Fibroblast of peridontal ligament (primary cell): ENCODE measurements around the gene LEFTY2.
"Not testable (repeated sequence)": the region's sequence is repeated elsewhere in the genome, so short reads cannot be mapped to it uniquely, and the experiment has no call there.

Experiments
- DNase-seq: peaks from one replicate; pipeline ENCODE4 v3.0.0-alpha.2; 2010; ENCODE audit errors: extremely low read depth

The LEFTY2 gene, protein sequence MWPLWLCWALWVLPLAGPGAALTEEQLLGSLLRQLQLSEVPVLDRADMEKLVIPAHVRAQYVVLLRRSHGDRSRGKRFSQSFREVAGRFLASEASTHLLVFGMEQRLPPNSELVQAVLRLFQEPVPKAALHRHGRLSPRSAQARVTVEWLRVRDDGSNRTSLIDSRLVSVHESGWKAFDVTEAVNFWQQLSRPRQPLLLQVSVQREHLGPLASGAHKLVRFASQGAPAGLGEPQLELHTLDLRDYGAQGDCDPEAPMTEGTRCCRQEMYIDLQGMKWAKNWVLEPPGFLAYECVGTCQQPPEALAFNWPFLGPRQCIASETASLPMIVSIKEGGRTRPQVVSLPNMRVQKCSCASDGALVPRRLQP

DNA sequence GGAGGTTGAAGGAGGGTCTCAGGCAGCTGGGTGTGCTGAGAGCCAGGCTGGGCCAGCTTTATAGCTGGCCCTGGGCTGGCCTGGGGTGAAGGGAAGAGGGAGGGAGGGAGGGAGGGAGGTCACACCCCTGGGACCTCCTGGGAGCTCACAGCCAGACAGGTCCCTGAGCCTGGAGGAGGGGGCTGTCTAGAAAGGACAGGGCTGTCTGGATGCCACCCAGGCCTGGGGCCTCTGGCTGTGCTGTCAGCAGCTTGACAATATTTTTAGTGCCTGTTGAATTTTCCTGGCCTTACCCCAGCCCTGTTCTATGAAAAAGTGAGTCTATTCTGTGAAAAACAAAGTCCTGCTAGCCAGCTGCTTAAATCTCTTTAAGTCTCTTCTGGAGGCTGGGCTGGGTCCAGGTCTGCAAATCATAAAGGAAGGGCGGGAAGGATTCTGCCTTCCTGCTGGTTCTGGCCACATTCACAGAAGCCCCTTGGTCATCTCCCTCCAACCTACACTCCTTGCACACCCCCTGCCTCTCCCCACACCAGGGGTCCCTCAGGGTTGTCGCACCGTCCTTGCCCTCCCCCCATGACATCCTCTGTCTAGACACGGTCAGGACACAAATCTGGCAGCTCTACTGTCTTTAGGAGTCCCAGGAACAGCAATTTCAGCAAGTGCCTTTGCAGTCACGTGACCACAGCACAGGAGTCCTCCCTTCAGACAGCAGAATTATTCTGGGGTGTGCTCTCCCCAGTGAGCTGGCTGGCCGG lies at the start of gene LEFTY2:
Gene LEFTY2, minus strand, starts transcription at position 34 of the 755 bp plus-strand sequence. CDS start 80 bp downstream, outside the sequence.
- no peak for DNase-seq

DNA sequence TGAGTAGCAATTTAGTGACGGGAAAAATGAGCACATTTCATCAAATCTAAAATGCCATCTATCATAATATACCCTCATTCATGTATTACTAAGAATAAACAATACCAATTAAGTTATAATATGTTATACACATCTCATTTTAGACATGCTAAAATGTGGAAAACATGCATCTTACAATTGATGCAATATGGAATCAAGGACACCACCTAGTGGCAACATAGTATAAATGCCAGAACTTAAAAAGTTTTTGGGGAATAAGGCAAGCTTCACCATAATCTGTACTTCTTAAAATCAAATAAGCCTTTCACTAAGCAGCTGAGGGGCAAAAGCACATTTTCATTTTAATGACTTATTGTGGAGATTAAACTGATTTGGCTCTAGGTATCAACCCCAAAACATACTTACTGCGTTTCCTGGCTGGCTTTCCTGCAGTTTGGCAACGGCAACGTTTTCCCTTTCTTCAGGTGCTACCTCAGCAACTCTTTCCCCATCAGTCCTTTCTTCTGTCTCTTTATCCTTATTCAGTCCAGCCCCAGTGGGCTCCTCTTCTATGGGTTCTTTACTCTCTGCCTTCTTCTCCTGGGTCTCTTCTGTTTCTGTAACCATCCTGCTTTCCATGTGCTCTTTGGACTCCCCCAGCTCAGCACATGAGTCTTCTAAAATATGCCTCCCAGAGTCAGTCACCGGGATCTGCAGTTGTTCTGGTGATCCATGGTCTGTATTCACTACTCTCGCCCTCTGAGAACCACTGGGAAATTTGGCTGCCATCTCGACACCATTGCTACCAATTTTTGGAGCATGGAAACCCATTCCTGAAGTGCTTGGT lies 46.7 kb upstream of the LEFTY2 start:
- peak; percentile 78 for DNase-seq

DNA sequence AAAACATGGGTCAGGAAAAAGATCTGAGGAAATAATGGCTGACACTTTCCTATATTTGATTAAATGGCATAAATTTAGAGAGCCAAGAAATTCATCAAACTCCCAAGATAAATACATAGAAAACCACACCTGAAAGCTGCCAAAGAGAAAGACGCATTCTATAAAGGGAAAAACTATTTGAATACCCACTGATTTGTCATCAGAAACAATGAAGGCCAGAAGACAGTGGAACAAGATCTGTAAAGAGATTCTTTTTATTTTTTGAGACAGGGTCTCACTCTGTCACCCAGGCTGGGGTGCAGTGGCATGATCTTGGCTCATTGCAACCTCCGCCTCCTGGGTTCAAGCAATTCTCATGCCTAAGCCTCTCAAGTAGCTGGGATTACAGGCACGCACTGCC lies 40.7 kb upstream of the LEFTY2 start:
- no peak for DNase-seq

DNA sequence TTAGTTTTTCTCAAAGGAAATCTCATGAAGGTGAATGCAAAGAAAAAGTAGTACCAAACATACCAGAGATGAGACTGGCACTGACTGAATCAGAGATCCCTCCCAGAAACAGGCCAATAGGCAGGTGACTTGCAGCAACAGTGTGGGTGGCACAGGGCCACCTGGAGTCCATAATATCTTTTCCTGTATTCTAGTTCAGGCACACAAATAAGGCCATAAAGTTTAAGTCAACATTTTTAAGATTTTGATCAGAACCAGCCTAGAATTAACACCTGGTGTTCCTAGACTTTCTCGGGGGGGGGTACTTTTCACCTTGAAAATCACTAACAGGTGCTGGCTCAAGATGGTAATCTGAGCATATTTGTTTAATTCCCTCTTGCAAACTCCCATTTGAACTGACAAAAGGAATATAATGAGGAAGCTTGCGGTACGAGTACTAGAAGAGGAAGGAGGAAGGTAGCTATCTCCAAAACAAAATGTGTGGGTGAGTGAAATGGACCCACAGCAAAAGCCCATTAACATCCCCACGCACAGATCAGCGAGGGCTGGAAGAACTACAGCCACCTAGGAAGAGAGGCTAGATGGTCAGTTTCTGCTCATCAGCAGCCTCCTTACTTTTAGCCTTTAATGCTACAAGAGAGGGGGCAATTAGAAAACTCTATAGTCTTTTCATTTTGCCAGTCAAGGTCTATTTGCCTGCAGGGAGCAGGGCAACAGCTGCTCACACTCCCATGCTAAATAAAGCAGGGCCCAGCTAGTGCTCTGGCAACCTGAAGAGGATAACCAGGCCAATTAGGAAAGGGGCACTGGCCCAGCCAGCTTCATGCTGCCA lies 39.2 kb upstream of the LEFTY2 start:
- no peak for DNase-seq

DNA sequence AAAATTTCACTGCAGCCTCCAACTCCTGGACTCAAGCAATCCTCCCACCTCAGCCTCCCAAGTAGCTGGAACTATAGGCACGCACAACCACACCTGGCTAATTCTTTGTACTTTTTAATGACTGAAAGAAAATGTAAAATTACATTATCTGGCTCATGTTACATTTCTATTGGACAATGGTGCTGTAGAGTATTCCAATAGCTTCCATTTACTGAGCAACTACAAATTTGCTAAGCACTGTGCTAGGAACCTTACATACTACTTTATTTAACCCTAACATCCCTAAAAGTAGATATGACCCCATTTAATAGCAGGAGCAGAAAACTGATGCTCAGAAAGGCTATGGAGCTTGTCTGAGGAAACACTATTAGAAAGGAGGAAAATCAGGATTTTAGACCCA lies 38.4 kb upstream of the LEFTY2 start:
- DNase-seq: no peak

DNA sequence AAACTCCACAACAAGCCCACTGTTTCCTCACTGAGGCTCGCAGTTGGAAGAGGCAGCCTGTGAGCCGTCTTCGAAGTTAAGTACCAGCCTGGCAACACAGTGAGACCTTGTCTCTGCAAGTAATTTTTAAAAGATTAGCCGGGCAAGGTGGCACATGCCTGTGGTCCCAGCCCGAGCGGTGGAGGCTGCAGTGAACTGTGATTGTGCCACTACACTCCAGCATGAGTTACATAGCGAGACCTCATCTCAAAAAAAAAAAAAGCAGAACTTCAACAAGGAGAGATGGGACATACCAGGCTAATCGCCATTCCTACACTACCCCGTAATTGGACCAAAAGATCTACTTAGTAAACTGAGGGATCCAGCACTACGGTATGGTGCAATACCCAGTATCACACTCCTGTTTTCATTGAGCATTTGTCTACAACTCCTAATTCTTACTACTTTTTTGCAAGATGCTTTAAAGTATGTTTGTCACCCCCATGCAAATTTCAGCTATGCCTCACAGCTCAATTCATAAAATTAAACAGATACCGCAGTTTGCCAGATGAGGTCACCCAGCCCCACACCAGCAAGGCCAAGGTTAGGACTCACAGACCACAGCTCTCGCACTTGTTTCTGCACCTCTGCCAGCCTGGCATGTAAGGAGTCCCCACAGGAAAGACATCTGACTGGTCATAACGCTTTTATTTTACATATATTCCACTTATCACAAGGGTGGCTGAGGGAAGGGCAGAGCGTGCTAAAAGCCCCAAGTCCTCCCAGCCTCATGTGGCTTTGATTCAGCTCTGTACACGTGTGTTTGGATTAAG lies 37.1 kb upstream of the LEFTY2 start:
- DNase-seq: no peak

DNA sequence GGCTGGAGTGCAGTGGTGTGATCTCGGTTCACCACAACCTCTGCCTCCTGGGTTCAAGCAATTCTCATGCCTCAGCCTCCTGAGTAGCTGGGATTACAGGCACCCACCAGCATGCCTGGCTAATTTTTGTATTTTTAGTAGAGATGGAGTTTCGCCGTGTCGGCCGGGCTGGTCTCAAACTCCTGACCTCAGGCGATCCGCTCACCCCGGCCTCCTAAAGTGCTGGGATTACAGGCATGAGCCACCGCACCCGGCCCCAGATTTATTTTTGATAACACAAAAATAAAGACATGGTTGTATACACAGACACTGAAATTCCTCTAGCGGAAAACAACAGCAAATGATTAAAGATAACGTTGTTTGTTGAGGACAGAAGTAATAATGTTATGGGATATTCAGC lies 34.1 kb upstream of the LEFTY2 start:
- not testable (repeated sequence) for DNase-seq

DNA sequence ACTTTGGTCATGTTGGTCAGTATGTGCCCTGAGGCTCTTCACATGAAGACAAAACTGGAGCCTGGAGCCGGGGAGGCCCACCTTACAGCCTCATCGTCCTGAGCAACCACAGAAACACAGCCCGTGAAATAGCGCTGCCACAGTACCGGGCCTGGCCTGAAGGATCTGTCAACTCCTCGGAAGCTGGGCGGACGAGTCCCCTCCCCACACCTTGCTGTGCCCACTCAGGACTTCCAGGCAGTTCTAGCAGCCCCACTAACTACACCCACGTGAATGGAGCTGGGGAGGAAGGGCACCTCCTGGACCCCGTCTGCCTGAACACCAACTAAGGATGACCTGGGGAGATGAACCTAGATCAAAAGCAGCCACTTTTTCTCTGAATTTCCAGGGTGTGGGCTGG lies 33.4 kb upstream of the LEFTY2 start:
- no peak for DNase-seq

DNA sequence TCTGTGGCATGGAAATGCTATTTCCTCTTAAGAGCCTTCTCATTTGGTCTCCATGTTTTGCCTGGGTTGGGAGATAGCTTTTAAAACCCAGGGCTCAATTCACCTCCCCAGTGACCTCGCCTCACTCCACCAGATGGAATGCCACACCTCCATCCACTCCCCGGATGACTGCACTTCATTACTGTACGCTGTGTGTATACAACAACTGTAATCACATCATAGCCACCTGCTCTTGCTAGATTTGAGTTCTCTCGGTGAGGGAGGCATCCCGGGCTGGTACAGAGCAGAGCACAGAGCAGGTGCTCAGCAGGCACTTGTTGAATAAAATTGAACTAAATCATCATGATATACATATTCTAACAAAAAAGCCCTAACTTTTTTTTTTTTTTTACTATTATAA lies 32.1 kb upstream of the LEFTY2 start:
- no peak for DNase-seq

DNA sequence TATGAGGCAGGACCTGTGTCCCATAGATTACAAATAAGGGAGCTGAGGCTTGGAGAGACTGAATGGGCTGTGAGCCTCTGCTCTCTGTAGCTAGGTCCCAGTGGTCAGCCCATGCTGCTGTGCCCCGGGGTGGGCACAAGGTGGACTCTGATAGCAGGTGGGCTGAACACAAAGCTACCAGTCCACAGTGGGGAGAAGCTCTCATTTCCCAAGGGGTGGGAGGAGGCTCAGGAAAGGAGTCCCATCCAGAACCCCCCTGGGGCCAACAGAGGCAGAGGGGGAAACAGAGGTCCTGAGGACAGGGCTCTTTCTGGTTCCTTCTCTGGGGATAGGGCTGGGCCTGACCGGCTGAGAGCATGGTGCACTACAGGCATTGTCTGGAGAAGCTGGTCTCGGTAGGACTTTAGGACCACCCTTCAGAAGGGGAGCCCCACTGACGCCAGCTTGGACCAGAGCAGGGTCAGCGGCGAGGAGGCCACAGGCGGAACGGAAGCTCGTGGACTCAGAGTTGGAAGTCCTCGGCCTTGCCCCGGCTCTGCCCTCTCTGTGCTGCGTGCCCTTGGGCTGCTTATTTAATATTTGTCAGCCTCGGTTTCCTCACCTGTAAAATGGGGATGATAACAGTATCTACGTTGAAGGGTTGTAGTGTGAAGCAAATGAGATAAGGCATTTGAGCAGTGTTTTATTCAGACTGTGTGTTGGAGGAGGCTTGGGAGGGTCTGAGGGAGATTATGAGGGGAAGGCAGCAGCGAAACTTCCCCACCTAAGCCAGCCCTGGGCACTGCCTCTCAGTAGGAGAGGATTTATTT lies 31.5 kb upstream of the LEFTY2 start:
- DNase-seq: no peak

DNA sequence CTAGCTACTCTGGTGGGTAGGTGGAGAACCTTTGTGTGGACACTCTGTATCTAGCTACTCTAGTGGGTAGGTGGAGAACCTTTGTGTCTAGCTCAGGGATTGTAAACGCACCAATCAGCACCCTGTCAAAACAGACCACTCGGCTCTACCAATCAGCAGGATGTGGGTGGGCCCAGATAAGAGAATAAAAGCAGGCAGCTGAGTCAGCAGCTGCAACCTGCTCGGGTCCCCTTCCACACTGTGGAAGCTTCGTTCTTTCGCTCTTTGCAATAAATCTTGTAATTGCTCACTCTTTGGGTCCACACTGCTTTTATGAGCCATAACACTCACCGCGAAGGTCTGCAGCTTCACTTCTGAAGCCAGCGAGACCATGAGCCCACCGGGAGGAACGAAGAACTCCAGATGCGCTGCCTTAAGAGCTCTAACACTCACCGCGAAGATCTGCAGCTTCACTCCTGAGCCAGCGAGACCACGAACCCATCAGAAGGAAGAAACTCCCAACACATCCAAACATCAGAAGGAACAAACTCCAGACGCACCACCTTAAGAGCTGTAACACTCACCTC lies 29.7 kb upstream of the LEFTY2 start:
- DNase-seq: not testable (repeated sequence)

DNA sequence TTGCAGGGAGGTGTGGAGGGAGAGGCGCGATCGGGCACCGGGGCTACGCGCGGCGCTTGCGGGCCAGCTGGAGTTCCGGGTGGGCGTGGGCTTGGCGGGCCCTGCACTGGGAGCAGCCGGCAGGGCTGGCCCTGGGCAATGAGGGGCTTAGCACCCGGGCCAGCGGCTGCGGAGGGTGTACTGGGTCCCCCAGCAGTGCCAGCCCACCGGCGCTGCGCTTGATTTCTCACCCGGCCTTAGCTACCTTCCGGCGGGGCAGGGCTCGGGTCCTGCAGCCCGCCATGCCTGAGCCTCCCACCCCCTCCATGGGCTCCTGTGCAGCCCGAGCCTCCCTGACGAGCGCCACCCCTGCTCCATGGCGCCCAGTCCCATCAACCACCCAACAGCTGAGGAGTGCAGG lies 28.7 kb upstream of the LEFTY2 start:
- DNase-seq: not testable (repeated sequence)

DNA sequence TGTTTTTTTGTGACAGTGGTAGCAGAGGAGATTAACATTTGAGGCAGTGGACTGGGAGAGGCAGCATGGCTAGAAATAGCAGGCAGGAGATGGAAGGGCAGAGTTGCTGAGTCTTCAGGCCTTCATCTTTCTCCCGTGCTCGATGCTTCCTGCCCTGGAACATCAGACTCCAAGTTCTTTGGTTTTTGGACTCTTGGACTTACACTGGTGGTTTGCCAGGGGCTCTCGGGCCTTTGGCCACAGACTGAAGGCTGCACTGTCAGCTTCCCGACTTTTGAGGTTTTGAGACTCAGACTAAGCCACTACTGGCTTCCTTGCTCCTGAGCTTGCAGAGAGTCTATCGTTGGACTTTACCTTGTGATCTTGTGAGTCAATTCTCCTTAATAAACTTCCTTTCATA lies 24.2 kb upstream of the LEFTY2 start:
- no peak for DNase-seq

DNA sequence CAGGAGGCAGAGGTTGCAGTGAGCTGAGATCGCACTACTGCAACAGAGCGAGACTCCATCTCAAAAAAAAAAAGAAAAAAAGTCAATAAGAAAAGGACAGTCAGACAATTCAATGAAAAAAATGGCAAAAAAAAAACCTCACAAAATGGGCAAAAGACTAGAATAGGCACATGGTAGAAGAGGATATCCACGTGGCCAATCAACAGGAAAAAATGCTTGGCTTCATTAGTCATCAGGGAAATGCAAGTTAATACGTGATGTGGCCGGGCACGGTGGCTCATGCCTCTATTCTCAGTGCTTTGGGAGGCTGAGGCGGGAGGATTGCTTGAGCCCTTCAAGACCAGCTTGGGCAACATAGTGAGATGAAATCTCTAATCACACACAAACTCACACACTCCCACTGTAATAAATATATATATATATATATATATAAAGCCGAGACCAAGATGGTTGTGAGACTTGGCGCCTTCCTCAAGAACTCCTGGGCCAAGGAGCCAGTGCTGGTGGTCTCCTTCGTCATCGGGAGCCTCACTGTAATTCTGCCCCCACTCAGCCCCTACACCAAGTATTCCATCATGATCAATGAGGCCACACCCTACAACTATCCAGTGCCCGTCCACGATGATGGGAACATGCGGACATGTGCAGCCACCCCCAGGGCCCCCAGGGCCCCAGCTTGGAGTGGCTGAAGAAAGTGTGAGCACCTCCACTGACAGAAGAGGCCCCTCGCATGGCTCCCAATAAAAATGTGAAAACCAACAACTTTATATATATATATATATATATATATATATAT lies 22.9 kb upstream of the LEFTY2 start:
- DNase-seq: no peak

DNA sequence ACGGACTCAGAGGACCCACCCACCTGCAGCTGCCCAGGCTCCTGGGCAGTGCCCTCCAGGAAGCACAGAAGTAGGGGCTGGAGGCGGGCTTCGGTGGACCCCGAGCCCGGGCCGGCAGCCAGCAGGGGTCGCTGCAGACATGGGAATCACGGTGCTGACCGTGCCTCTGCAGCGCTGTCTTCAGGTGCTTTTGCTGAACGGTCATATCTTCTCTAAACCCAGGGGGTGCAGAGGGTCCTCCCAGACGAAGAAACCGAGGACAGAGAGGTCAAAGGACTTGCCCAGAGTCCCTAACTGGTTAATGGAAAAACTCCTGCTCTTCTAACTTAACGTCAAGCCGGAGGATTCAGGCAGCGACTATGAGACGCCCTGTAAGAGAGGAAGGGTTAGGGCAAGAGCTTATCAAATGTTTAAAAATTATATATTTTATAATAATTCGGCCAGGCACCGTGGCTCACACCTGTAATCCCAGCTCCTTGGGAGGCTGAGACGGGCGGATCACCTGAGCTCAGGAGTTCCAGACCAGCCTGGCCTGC lies 21.5 kb upstream of the LEFTY2 start:
- no peak for DNase-seq

DNA sequence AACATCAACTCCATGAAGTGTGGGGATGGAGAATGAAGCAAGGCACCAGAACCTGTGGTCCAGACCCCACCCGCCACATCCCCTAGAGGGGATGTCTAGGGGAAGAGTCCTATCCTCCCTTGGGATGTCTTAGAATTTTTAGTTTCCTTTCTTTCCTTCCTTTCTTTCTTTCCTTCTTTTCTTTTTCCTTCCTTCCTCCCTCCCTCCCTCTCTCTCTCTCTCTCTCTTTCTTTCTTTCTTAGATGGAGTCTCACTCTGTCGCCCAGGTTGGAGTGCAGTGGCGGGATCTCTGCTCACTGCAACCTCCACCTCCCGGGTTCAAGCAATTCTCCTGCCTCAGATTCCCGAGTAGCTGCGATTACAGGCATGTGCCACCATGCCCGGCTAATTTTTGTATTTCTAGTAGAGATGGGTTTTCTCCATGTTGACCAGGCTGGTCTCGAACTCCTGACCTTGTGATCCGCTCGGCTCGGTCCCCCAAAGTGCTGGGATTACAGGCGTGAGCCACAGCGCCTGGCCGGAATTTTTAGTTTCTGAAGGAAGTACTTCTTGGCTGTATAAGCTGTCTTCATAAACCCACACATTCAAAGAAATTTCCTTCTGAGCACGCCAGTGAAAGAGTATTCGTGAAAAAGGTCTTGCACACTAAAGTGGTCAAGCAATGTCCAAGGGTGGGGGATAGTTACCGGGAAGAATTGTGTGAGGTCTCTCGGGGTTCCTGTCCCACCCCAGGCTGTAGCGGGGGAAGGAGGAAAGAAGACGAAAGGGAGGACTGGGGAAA lies 20.8 kb upstream of the LEFTY2 start:
- no peak for DNase-seq

DNA sequence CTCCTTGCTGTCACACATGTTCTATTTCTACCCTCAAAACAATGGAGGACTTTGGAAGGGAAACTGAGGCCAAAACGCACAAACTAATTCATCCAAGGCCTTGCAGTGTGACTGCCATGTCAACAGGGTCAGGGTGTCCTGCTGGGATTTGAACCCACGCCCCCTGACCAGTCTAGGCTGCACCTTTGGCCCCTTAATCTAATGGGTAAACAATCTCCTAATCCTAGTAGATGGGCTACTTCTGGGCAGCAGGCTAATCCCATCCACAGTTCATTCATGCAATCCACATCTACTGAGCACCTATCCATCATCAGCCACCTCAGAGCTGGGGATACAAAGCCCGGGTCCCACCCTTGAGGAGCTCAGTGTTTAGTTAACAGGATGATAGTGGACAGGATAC lies 17.0 kb upstream of the LEFTY2 start:
- DNase-seq: no peak

DNA sequence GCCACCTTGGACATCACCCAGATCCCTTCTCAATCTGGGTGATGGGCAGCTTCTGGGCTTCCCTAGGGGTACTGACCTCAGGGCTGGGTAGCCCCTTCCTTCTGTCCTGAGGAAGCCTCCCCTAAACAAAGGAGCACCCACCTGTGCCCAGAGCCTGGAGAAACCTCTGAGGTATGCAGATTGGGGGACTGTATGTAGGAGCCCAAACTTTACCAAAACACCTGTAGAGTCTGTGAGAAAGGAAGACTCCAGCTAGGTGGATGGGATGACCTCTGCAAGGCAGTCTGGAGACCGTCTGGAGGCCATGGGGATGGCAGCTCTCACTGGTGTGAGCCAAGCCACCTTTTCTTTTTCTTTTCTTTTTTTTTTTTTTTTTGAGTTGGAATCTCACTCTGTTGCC lies 13.7 kb upstream of the LEFTY2 start:
- no peak for DNase-seq
